Renal pelvis (tissue), 12 donors: Measurements from ENCODE around the gene VPS51. TPM values are rescaled to one million over a fixed set of nuclear protein-coding genes. Genes with fewer than 3 reads are reported as not detected.

Experiments
- DNase-seq: peaks from one replicate; pipeline ENCODE4 v3.0.0-alpha.2; 2013
- long read RNA-seq, 16 experiments: transcript quantifications; one replicate each; lab custom pipeline, GENCODE V29; 2026
- polyA plus RNA-seq, 3 donors: library from polyadenylated mRNA; unstranded; fragments of 120-200 nt; gene quantifications; one replicate each; pipeline ENCODE4 v1.2.1, GENCODE V29; 2013; ENCODE audit not compliant: insufficient read length in 3 of 3

The VPS51 gene
- polyA plus RNA-seq: 100 to 1,000 TPM; 120 to 154 (median 140) TPM
- long read RNA-seq, donor 1, transcript VPS51-201 (10 exons, 2,714 nt): major isoform, 25 of 33 reads
- long read RNA-seq, donor 1, partial matches to known transcripts: 8 of 33 reads
- long read RNA-seq, donor 1, other reads (novel, unspliced or antisense): 0 of 33 reads
- long read RNA-seq, donor 2, transcript VPS51-201 (10 exons, 2,714 nt): major isoform, 25 of 99 reads
- long read RNA-seq, donor 2, partial matches to known transcripts: 73 of 99 reads
- long read RNA-seq, donor 2, other reads (novel, unspliced or antisense): 0 of 99 reads
- long read RNA-seq, donor 3, transcript VPS51-201 (10 exons, 2,714 nt): major isoform, 22 of 45 reads
- long read RNA-seq, donor 3, partial matches to known transcripts: 21 of 45 reads
- long read RNA-seq, donor 3, other reads (novel, unspliced or antisense): 0 of 45 reads
- long read RNA-seq, donor 4, transcript VPS51-201 (10 exons, 2,714 nt): major isoform, 34 of 47 reads
- long read RNA-seq, donor 4, partial matches to known transcripts: 12 of 47 reads
- long read RNA-seq, donor 4, other reads (novel, unspliced or antisense): 0 of 47 reads
- long read RNA-seq, donor 5, transcript VPS51-201 (10 exons, 2,714 nt): major isoform, 13 of 33 reads
- long read RNA-seq, donor 5, partial matches to known transcripts: 20 of 33 reads
- long read RNA-seq, donor 5, other reads (novel, unspliced or antisense): 0 of 33 reads
- long read RNA-seq, donor 6, transcript VPS51-201 (10 exons, 2,714 nt): major isoform, 20 of 2,881 reads
- long read RNA-seq, donor 6, partial matches to known transcripts: 984 of 2,881 reads
- long read RNA-seq, donor 6, other reads (novel, unspliced or antisense): 1,876 of 2,881 reads
- long read RNA-seq, donor 7, transcript VPS51-201 (10 exons, 2,714 nt): major isoform, 38 of 89 reads
- long read RNA-seq, donor 7, partial matches to known transcripts: 49 of 89 reads
- long read RNA-seq, donor 7, other reads (novel, unspliced or antisense): 0 of 89 reads
- long read RNA-seq, donor 8, transcript VPS51-201 (10 exons, 2,714 nt): major isoform, 8 of 30 reads
- long read RNA-seq, donor 8, partial matches to known transcripts: 20 of 30 reads
- long read RNA-seq, donor 8, other reads (novel, unspliced or antisense): 0 of 30 reads
- long read RNA-seq, donor 9, transcript VPS51-201 (10 exons, 2,714 nt): major isoform, 28 of 51 reads
- long read RNA-seq, donor 9, partial matches to known transcripts: 22 of 51 reads
- long read RNA-seq, donor 9, other reads (novel, unspliced or antisense): 0 of 51 reads
- long read RNA-seq, donor 10, transcript VPS51-201 (10 exons, 2,714 nt): major isoform, 22 of 78 reads
- long read RNA-seq, donor 10, partial matches to known transcripts: 54 of 78 reads
- long read RNA-seq, donor 10, other reads (novel, unspliced or antisense): 0 of 78 reads
- long read RNA-seq, donor 11, transcript VPS51-201 (10 exons, 2,714 nt): major isoform, 19 of 59 reads
- long read RNA-seq, donor 11, partial matches to known transcripts: 40 of 59 reads
- long read RNA-seq, donor 11, other reads (novel, unspliced or antisense): 0 of 59 reads
- long read RNA-seq, donor 12, transcript VPS51-201 (10 exons, 2,714 nt): major isoform, 43 of 75 reads
- long read RNA-seq, donor 12, partial matches to known transcripts: 30 of 75 reads
- long read RNA-seq, donor 12, other reads (novel, unspliced or antisense): 0 of 75 reads
- long read RNA-seq, donor 13, transcript VPS51-201 (10 exons, 2,714 nt): major isoform, 7 of 21 reads
- long read RNA-seq, donor 13, partial matches to known transcripts: 12 of 21 reads
- long read RNA-seq, donor 13, other reads (novel, unspliced or antisense): 0 of 21 reads
- long read RNA-seq, donor 14: 0 reads
- long read RNA-seq, donor 15, transcript VPS51-201 (10 exons, 2,714 nt): major isoform, 20 of 76 reads
- long read RNA-seq, donor 15, partial matches to known transcripts: 55 of 76 reads
- long read RNA-seq, donor 15, other reads (novel, unspliced or antisense): 0 of 76 reads
- long read RNA-seq, donor 16, transcript VPS51-201 (10 exons, 2,714 nt): major isoform, 29 of 2,914 reads
- long read RNA-seq, donor 16, partial matches to known transcripts: 2,785 of 2,914 reads
- long read RNA-seq, donor 16, other reads (novel, unspliced or antisense): 97 of 2,914 reads

GRCh38 chr11:65095974-65096806 lies at the start of gene VPS51:
VPS51 (plus strand) TSS chr11:65096214; CDS start chr11:65096251, 37 bp downstream.
- DNase-seq: peak; percentile 92

- DNase-seq: no peak
Measured at GRCh38 chr11:65047581-65048422, 48.2 kb upstream of the VPS51 start.

- no peak for DNase-seq
Measured at GRCh38 chr11:65051398-65051858, 44.6 kb upstream of the VPS51 start.

GRCh38 chr11:65053827-65054508 lies 42.0 kb upstream of the VPS51 start:
- DNase-seq: no peak

- DNase-seq: no peak
Measured at GRCh38 chr11:65055538-65055937, 40.5 kb upstream of the VPS51 start.

- DNase-seq: no peak
Measured at GRCh38 chr11:65056999-65057398, 39.0 kb upstream of the VPS51 start.

GRCh38 chr11:65057526-65057925 lies 38.5 kb upstream of the VPS51 start:
- DNase-seq: no peak

- DNase-seq: no peak
Measured at GRCh38 chr11:65058012-65058411, 38.0 kb upstream of the VPS51 start.

GRCh38 chr11:65058419-65059054 lies 37.5 kb upstream of the VPS51 start, which contains the start of gene NAALADL1:
NAALADL1 (minus strand) TSS chr11:65058553; CDS start chr11:65058521, 32 bp downstream.
- no peak for DNase-seq

- no peak for DNase-seq
Measured at GRCh38 chr11:65059523-65059922, 36.5 kb upstream of the VPS51 start.

GRCh38 chr11:65059959-65060824 lies 35.8 kb upstream of the VPS51 start:
- DNase-seq: no peak

GRCh38 chr11:65060913-65061408 lies 35.1 kb upstream of the VPS51 start:
- no peak for DNase-seq

- DNase-seq: no peak
Measured at GRCh38 chr11:65063532-65063931, 32.5 kb upstream of the VPS51 start.

- DNase-seq: no peak
Measured at GRCh38 chr11:65064847-65065240, 31.2 kb upstream of the VPS51 start.

GRCh38 chr11:65065851-65066250 lies 30.2 kb upstream of the VPS51 start:
- no peak for DNase-seq
